GM21737 (cell line): Measurements from ENCODE around the gene KCNG3.

Source experiments
- ATAC-seq: cut with Tn5 transposase; IDR thresholded peaks from one replicate; pipeline ENCODE4 v1.9.1; 2021; ENCODE audit warnings: mild to moderate bottlenecking, moderate library complexity; ENCODE audit not compliant: unreplicated experiment

The KCNG3 gene

GRCh38 chr2:42493468-42494354 is at the start of gene KCNG3:
Gene KCNG3 (minus strand): TSS chr2:42493982. CDS start chr2:42493501, 481 bp downstream.
- peak; percentile 44 for ATAC-seq

- ATAC-seq = no peak
Observed at GRCh38 chr2:42542871-42543270, 49.1 kb upstream of the KCNG3 start.

GRCh38 chr2:42537493-42537892 is 43.7 kb upstream of the KCNG3 start:
- ATAC-seq = no peak

GRCh38 chr2:42532397-42532796 is 38.6 kb upstream of the KCNG3 start:
- ATAC-seq = no peak

- ATAC-seq = no peak
Observed at GRCh38 chr2:42523341-42523740, 29.6 kb upstream of the KCNG3 start.

GRCh38 chr2:42522035-42522434 is 28.3 kb upstream of the KCNG3 start:
- ATAC-seq = no peak

GRCh38 chr2:42519624-42520023 is 25.8 kb upstream of the KCNG3 start:
- no peak for ATAC-seq

GRCh38 chr2:42516418-42516901 is 22.7 kb upstream of the KCNG3 start:
- no peak for ATAC-seq

GRCh38 chr2:42513252-42513918 is 19.6 kb upstream of the KCNG3 start:
- no peak for ATAC-seq

GRCh38 chr2:42510608-42511243 is 16.9 kb upstream of the KCNG3 start:
- ATAC-seq = peak; percentile 73

- peak; percentile 16 for ATAC-seq
Observed at GRCh38 chr2:42510191-42510590, 16.4 kb upstream of the KCNG3 start.

- ATAC-seq = no peak
Observed at GRCh38 chr2:42504364-42505230, 10.8 kb upstream of the KCNG3 start.

- ATAC-seq = no peak
Observed at GRCh38 chr2:42503291-42503690, 9.5 kb upstream of the KCNG3 start.

- ATAC-seq = no peak
Observed at GRCh38 chr2:42498497-42498896, 4.7 kb upstream of the KCNG3 start.

GRCh38 chr2:42495611-42496010 is 1.8 kb upstream of the KCNG3 start:
- no peak for ATAC-seq

- no peak for ATAC-seq
Observed at GRCh38 chr2:42495234-42495581, 1.4 kb upstream of the KCNG3 start.

- ATAC-seq = peak; percentile 52
Observed at GRCh38 chr2:42494355-42495233, 812 bp upstream of the KCNG3 start.

- no peak for ATAC-seq
Observed at GRCh38 chr2:42492691-42493467, 903 bp downstream of the KCNG3 start.

- ATAC-seq = no peak
Observed at GRCh38 chr2:42488297-42488696, 5.5 kb downstream of the KCNG3 start.
